Loucy (cell line): Measurements from ENCODE around the gene CCDC40.
"Not testable (repeated sequence)": the region's sequence is repeated elsewhere in the genome, so short reads cannot be mapped to it uniquely, and the experiment has no call there.

Experiments used
- EZH2phosphoT487 ChIP-seq: fragments of 200-600 bp; IDR thresholded peaks from 2 replicates; pipeline ENCODE4 v1.6.1; 2018; ENCODE audit warnings: antibody characterized with exemption, mild to moderate bottlenecking, moderate library complexity, borderline replicate concordance
- TF ChIP-seq, protein P1 (sequence below): fragments of 200-600 bp; sonication (generic); conservative IDR thresholded peaks from 2 replicates; pipeline ENCODE4 v1.5.1; 2014; ENCODE audit warnings: mild to moderate bottlenecking, antibody characterized with exemption, low read length

- TF ChIP-seq, protein P1, sequence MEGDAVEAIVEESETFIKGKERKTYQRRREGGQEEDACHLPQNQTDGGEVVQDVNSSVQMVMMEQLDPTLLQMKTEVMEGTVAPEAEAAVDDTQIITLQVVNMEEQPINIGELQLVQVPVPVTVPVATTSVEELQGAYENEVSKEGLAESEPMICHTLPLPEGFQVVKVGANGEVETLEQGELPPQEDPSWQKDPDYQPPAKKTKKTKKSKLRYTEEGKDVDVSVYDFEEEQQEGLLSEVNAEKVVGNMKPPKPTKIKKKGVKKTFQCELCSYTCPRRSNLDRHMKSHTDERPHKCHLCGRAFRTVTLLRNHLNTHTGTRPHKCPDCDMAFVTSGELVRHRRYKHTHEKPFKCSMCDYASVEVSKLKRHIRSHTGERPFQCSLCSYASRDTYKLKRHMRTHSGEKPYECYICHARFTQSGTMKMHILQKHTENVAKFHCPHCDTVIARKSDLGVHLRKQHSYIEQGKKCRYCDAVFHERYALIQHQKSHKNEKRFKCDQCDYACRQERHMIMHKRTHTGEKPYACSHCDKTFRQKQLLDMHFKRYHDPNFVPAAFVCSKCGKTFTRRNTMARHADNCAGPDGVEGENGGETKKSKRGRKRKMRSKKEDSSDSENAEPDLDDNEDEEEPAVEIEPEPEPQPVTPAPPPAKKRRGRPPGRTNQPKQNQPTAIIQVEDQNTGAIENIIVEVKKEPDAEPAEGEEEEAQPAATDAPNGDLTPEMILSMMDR, result not testable (repeated sequence)
- TF ChIP-seq EZH2phosphoT487, result not testable (repeated sequence)
Observed at GRCh38 chr17:79994228-79994569, 42.2 kb upstream of the CCDC40 start.
